ENCODE data around the gene STT3A.

GRCh38 chr11:125603207-125603606 lies 10.6 kb downstream of the STT3A start:
- TF ChIP-seq EZH2phosphoT487 (IDR thresholded peaks at IDR 0.05; ENCODE audit: low read depth): no peak
- TF ChIP-seq CTCF (IDR thresholded peaks at IDR 0.05; ENCODE audit: low read depth, low read length): no peak
